A549 (cell line): Measurements from ENCODE around the gene ACBD5. TPM values are rescaled to one million over a fixed set of nuclear protein-coding genes. Genes with fewer than 3 reads are reported as not detected.

Experiments
- ATAC-seq, 2 experiments: fragments of 200-7000 bp in 1 of 2; fragments of >200 bp in 1 of 2; cut with Nextera tagmentation in 1 of 2; cut with Tn5 transposase in 1 of 2; 3 replicates each; pipeline versions ENCODE4 v1.8.0 to v1.9.1; 2018 to 2020; ENCODE audit warnings: mild to moderate bottlenecking in 1 of 2, moderate library complexity in 1 of 2
- CTCF ChIA-PET: fragments of 300-600 bp; sonication (Branson Sonifier 250); formaldehyde crosslinking; extraction: SDS; loops from one replicate; lab custom pipeline; 2021; ENCODE audit warnings: antibody characterized with exemption, inconsistent platforms; lab: Yijun Ruan, JAX
- POLR2A ChIA-PET: fragments of 350-600 bp; formaldehyde crosslinking; extraction: SDS; loops from one replicate; lab custom pipeline; 2021; ENCODE audit warnings: antibody characterized with exemption, inconsistent platforms; lab: Yijun Ruan, JAX
- DNase-seq, 2 experiments: peaks; one replicate each; pipeline versions ENCODE4 v3.0.0 to v3.0.0-alpha.2; 2011 to 2016; ENCODE audit warnings: low read depth in 1 of 2, low spot score in 1 of 2
- FAIRE-seq: peaks from 2 replicates; lab custom pipeline; 2011; peaks lifted over from hg19 to GRCh38; lab: Jason Lieb, UNC
- H3K27ac ChIP-seq, 2 experiments: fragments of >200 bp; sonication (Bioruptor Twin); formaldehyde crosslinking; 3 replicates each; pipeline ENCODE4 v1.5.1; 2016 to 2017
- H3K4me1 ChIP-seq: fragments of >200 bp; sonication (Bioruptor Twin); formaldehyde crosslinking; 3 replicates; pipeline ENCODE4 v1.6.1; 2016
- H3K4me2 ChIP-seq: fragments of >200 bp; sonication (Bioruptor Twin); formaldehyde crosslinking; 3 replicates; pipeline ENCODE4 v1.6.1; 2016
- H3K4me3 ChIP-seq: fragments of >200 bp; sonication (Bioruptor Twin); formaldehyde crosslinking; 3 replicates; pipeline ENCODE4 v1.5.1; 2016
- H3K9me3 ChIP-seq: fragments of >200 bp; sonication (Bioruptor Twin); formaldehyde crosslinking; 3 replicates; pipeline ENCODE4 v1.6.1; 2016
- BCL3 ChIP-seq: fragments of >200 bp; sonication (Bioruptor Twin); formaldehyde crosslinking; IDR thresholded peaks from 3 replicates; pipeline ENCODE4 v1.6.1; 2016
- BHLHE40 ChIP-seq: IDR thresholded peaks from 2 replicates; pipeline ENCODE4 v1.6.1; 2012; ENCODE audit warnings: low read depth, low read length, inconsistent platforms
- CBX2 ChIP-seq: fragments of 200-600 bp; sonication (generic); IDR thresholded peaks from 2 replicates; pipeline ENCODE4 v1.6.1; 2016; ENCODE audit warnings: low read depth, mild to moderate bottlenecking, borderline replicate concordance
- CBX8 ChIP-seq: fragments of 200-600 bp; sonication (generic); IDR thresholded peaks from 2 replicates; pipeline ENCODE4 v1.6.1; 2016
- CEBPB ChIP-seq, 2 experiments: fragments of >200 bp in 1 of 2; sonication (Bioruptor Twin) in 1 of 2; formaldehyde crosslinking in 1 of 2; IDR thresholded peaks; 2 replicates each; pipeline ENCODE4 v1.6.1; 2012 to 2016
- CHD2 ChIP-seq: fragments of 150-350 bp; IDR thresholded peaks from 2 replicates; pipeline ENCODE4 v1.6.1; 2014; ENCODE audit warnings: low read length; ENCODE audit not compliant: partially characterized antibody
- CHD4 ChIP-seq: fragments of 200-600 bp; sonication (generic); IDR thresholded peaks from 2 replicates; pipeline ENCODE4 v1.6.1; 2016; ENCODE audit warnings: antibody characterized with exemption, mild to moderate bottlenecking, borderline replicate concordance
- CTCF ChIP-seq: fragments of >200 bp; sonication (Bioruptor Twin); formaldehyde crosslinking; IDR thresholded peaks from 3 replicates; pipeline ENCODE4 v1.5.1; 2016
- E2F6 ChIP-seq: IDR thresholded peaks from 2 replicates; pipeline ENCODE4 v1.6.1; 2012; ENCODE audit warnings: low read depth, borderline replicate concordance
- EP300 ChIP-seq, 2 experiments: fragments of >200 bp; sonication (Bioruptor Twin); formaldehyde crosslinking; IDR thresholded peaks; 2 replicates in 1 of 2; 3 replicates in 1 of 2; pipeline ENCODE4 v1.6.1; 2016 to 2017
- FOSL2 ChIP-seq, 2 experiments: fragments of 450-650 bp in 1 of 2; fragments of >200 bp in 1 of 2; sonication (Bioruptor Twin) in 1 of 2; formaldehyde crosslinking; IDR thresholded peaks; 2 replicates each; pipeline versions ENCODE4 v1.5.0 to v1.6.1; 2016 to 2020; ENCODE audit warnings: mild to moderate bottlenecking in 1 of 2, moderate library complexity in 1 of 2
- GATA3 ChIP-seq: IDR thresholded peaks from 2 replicates; pipeline ENCODE4 v1.6.1; 2012; ENCODE audit warnings: borderline replicate concordance
- HDAC2 ChIP-seq: fragments of 200-600 bp; sonication (generic); IDR thresholded peaks from 2 replicates; pipeline ENCODE4 v1.6.1; 2016
- HEYL ChIP-seq: fragments of 250-450 bp; sonication (Bioruptor Pico); IDR thresholded peaks from 2 replicates; pipeline ENCODE4 v1.8.0; 2021; ENCODE audit warnings: mild to moderate bottlenecking, moderate library complexity
- HOXA7 ChIP-seq: fragments of 250-450 bp; sonication (Bioruptor Pico); IDR thresholded peaks from 2 replicates; pipeline ENCODE4 v1.5.0; 2020; ENCODE audit warnings: mild to moderate bottlenecking, moderate library complexity
- JUN ChIP-seq, 2 experiments: fragments of >200 bp; sonication (Bioruptor Twin); formaldehyde crosslinking; IDR thresholded peaks; 2 replicates in 1 of 2; 3 replicates in 1 of 2; pipeline ENCODE4 v1.6.1; 2016 to 2017
- JUNB ChIP-seq: fragments of >200 bp; sonication (Bioruptor Twin); formaldehyde crosslinking; IDR thresholded peaks from 2 replicates; pipeline ENCODE4 v1.6.1; 2016
- KDM5A ChIP-seq: fragments of 200-600 bp; sonication (generic); IDR thresholded peaks from 2 replicates; pipeline ENCODE4 v1.6.1; 2016; ENCODE audit warnings: antibody characterized with exemption, mild to moderate bottlenecking
- MAZ ChIP-seq: fragments of 150-350 bp; IDR thresholded peaks from 2 replicates; pipeline ENCODE4 v1.6.1; 2014; ENCODE audit warnings: antibody characterized with exemption, low read depth, low read length, borderline replicate concordance
- MYC ChIP-seq: IDR thresholded peaks from 2 replicates; pipeline ENCODE4 v1.6.1; 2012; ENCODE audit warnings: mild to moderate bottlenecking, inconsistent platforms, low read length, improper control_type of control experiment, borderline replicate concordance
- POLR2A ChIP-seq: IDR thresholded peaks from 2 replicates; pipeline ENCODE4 v1.6.1; 2012; ENCODE audit warnings: mild to moderate bottlenecking, low read length
- POLR2AphosphoS2 ChIP-seq: conservative IDR thresholded peaks from 2 replicates; pipeline ENCODE4 v1.6.1; 2012; ENCODE audit warnings: low read length, improper control_type of control experiment, inconsistent platforms
- TP53 ChIP-seq: fragments of 250-450 bp; sonication (Bioruptor Pico); IDR thresholded peaks from 2 replicates; pipeline ENCODE4 v1.5.0; 2021; ENCODE audit warnings: mild to moderate bottlenecking, moderate library complexity
- ZC3H11A ChIP-seq: fragments of 450-650 bp; IDR thresholded peaks from 2 replicates; pipeline ENCODE4 v1.6.1; 2014; ENCODE audit warnings: antibody characterized with exemption, mild to moderate bottlenecking
- ZFP36 ChIP-seq: fragments of 450-650 bp; IDR thresholded peaks from 2 replicates; pipeline ENCODE4 v1.6.1; 2014; ENCODE audit warnings: borderline replicate concordance; ENCODE audit not compliant: partially characterized antibody
- WGBS: methylation state at CpG from one replicate; pipeline ENCODE4 v1.1.6; 2017; ENCODE audit errors: missing lambda C conversion rate; 5-methylcytosine and 5-hydroxymethylcytosine counted together
- polyA plus RNA-seq, 4 experiments: library from polyadenylated mRNA; depleted of rRNA in 3 of 4; stranded (reverse); fragments of >200 nt; fragmentation: RNase III in 1 of 4; extraction: RNeasy Plus Mini Kit Qiagen cat#74134 plus additional on column Dnase treatment in 1 of 4; gene quantifications; 2 replicates in 3 of 4; 3 replicates in 1 of 4; pipeline ENCODE4 v1.2.3, GENCODE V29; 2011 to 2017
- TF ChIP-seq, protein P1 (sequence below): fragments of 250-450 bp; sonication (Bioruptor Pico); IDR thresholded peaks from 2 replicates; pipeline ENCODE4 v1.5.0; 2021; ENCODE audit warnings: mild to moderate bottlenecking, moderate library complexity, borderline replicate concordance
- TF ChIP-seq, protein P2 (sequence below): IDR thresholded peaks from 2 replicates; pipeline ENCODE4 v1.6.1; 2012
- TF ChIP-seq, protein P3 (sequence below): fragments of 450-650 bp; IDR thresholded peaks from 2 replicates; pipeline ENCODE4 v1.6.1; 2014; ENCODE audit warnings: antibody characterized with exemption

ACBD5 gene
- polyA plus RNA-seq, 2 of the 4 experiments (the other 2 are of a cell fraction) = 35.9 to 55.8 TPM

DNA sequence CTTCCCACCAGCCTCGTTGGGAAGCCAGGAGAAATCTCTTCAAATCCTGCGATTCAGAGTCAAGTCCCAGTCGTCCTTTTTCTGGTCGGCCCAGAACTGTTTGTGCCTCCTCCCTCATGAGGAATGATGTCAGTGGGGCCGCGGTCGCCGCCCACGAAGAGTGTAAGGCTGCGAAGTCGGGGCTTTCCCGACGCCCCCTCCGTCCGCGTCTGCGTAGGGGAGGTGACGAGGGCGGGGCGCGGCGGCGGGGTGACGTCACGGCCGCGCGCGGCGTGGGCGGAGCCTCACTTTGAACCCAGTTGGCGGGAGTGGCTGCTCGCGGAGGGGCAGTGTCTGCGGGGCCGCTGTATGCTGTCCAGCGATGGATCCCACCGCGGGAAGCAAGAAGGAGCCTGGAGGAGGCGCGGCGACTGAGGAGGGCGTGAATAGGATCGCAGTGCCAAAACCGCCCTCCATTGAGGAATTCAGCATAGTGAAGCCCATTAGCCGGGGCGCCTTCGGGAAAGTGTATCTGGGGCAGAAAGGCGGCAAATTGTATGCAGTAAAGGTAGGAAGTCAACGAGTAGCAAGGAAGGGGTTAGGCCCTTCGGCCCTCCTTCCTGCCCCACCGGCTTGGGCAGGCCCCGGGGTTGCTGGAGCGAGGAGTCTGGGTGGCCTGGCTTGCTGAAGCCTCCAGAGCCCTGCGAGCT, 85.4 kb downstream of the ACBD5 start, which contains the start of gene MASTL:
Gene MASTL, plus strand, starts transcription at position 287 of the 689 bp plus-strand sequence. Its CDS starts 75 bp downstream, at position 362.
- POLR2A ChIA-PET = interaction anchor here (0.9 to 2.0 kb wide), 2 partner anchors 80 to 87 kb away, joined by 5 to 9 read pairs (median 5); no protein-coding TSS in a partner anchor

GRCh38 chr10:27153845-27154193, 86.8 kb downstream of the ACBD5 start:
- DNase-seq (peak; percentile 15 to 28), ATAC-seq (peak; percentile 6 to 11)
- CTCF ChIA-PET = interaction anchor here (0.7 to 1.4 kb wide), 8 partner anchors 9 to 468 kb away, joined by 3 to 7 read pairs (median 3); no protein-coding TSS in a partner anchor
- TF ChIP-seq EP300 (IDR thresholded peaks at IDR 0.05) = no peak
- TF ChIP-seq CBX2 = no peak
- no peak for TF ChIP-seq ZFP36
- TF ChIP-seq HEYL (CRISPR knock-in tag) = no peak
- no peak for TF ChIP-seq TP53
- TF ChIP-seq CTCF = no peak
- no peak for TF ChIP-seq BCL3
- no peak for TF ChIP-seq ZC3H11A
- TF ChIP-seq MAZ = no peak

More for the DNA sequence above, 85.4 kb downstream of the ACBD5 start, which contains the start of gene MASTL:
- peak; percentile 89 to 91 for ATAC-seq
- Histone ChIP-seq H3K27ac (peak within 1 kb of the TSS; percentile 90 to 94), H3K4me1 (peaks cover 43% of the 10 kb centered on the region), H3K9me3 (no peaks in the 10 kb centered on the region), H3K4me3 (peak within 1 kb of the TSS; percentile 68), H3K4me2 (peak within 1 kb of the TSS; percentile 92)
- FAIRE-seq = no peak
- peak; percentile 81 to 94 for DNase-seq
- WGBS = under 1% methylated on average over 32 of the region's 55 CpGs
- TF ChIP-seq JUNB (no peak), POLR2AphosphoS2 (no peak), CBX8 (no peak), KDM5A (peak; percentile 86), HEYL (CRISPR knock-in tag) (no peak), FOSL2 (IDR thresholded peaks at IDR 0.05) (no peak), FOSL2 (CRISPR knock-in tag; IDR thresholded peaks at IDR 0.05) (peak; percentile 70), HDAC2 (0 out of 2 replicates have a peak, but pooled peaks have one; percentile 43), GATA3 (no peak), JUN (IDR thresholded peaks at IDR 0.05) (peak in 1 of 2 experiments; percentile 63; a peak in 2 of 5 replicates), E2F6 (peak; percentile 79), ZC3H11A (no peak), CTCF (no peak), HOXA7 (CRISPR knock-in tag) (no peak), BHLHE40 (no peak), MAZ (no peak), EP300 (IDR thresholded peaks at IDR 0.05) (no peak), CHD2 (no peak), CHD4 (no peak), MYC (0 out of 2 replicates have a peak, but pooled peaks have one; percentile 16), POLR2A (peak; percentile 48), CEBPB (IDR thresholded peaks at IDR 0.05) (no peak)
- TF ChIP-seq, protein P1, sequence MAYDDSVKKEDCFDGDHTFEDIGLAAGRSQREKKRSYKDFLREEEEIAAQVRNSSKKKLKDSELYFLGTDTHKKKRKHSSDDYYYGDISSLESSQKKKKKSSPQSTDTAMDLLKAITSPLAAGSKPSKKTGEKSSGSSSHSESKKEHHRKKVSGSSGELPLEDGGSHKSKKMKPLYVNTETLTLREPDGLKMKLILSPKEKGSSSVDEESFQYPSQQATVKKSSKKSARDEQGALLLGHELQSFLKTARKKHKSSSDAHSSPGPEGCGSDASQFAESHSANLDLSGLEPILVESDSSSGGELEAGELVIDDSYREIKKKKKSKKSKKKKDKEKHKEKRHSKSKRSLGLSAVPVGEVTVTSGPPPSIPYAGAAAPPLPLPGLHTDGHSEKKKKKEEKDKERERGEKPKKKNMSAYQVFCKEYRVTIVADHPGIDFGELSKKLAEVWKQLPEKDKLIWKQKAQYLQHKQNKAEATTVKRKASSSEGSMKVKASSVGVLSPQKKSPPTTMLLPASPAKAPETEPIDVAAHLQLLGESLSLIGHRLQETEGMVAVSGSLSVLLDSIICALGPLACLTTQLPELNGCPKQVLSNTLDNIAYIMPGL (CRISPR knock-in tag) = no peak
- TF ChIP-seq, protein P2, sequence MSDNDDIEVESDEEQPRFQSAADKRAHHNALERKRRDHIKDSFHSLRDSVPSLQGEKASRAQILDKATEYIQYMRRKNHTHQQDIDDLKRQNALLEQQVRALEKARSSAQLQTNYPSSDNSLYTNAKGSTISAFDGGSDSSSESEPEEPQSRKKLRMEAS = peak; percentile 78; the same call in 1 of the 2 replicates
- TF ChIP-seq, protein P3, sequence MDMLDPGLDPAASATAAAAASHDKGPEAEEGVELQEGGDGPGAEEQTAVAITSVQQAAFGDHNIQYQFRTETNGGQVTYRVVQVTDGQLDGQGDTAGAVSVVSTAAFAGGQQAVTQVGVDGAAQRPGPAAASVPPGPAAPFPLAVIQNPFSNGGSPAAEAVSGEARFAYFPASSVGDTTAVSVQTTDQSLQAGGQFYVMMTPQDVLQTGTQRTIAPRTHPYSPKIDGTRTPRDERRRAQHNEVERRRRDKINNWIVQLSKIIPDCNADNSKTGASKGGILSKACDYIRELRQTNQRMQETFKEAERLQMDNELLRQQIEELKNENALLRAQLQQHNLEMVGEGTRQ = no peak
- TF ChIP-seq, all 56 proteins: peak for 8
- CTCF ChIA-PET = interaction anchor here (0.7 to 1.4 kb wide), 3 partner anchors 19 to 54 kb away, joined by 3 to 6 read pairs (median 3); no protein-coding TSS in a partner anchor

More at GRCh38 chr10:27153845-27154193, 86.8 kb downstream of the ACBD5 start:
- peak overlapping the region; percentile 96 for H3K4me2 ChIP-seq
- no peak for FAIRE-seq
- no peaks in the 10 kb centered on the region for H3K9me3 ChIP-seq
- POLR2A ChIA-PET = interaction anchor here (0.7 to 2.0 kb wide), 10 partner anchors 10 to 667 kb away, joined by 3 to 9 read pairs (median 4); partner anchors contain the start of gene ACBD5
- peak overlapping the region; percentile 68 for H3K4me3 ChIP-seq
- peaks cover 38% of the 10 kb centered on the region for H3K4me1 ChIP-seq
- 1% methylated on average over 18 of the region's 18 CpGs for WGBS
- H3K27ac ChIP-seq = peak overlapping the region; percentile 90 to 94
